Measurements from ENCODE around the gene AMY1A. TPM values are rescaled to one million over a fixed set of nuclear protein-coding genes. Genes with fewer than 3 reads are reported as not detected.
"Not testable (repeated sequence)": the region's sequence is repeated elsewhere in the genome, so short reads cannot be mapped to it uniquely, and the experiment has no call there.

AMY1A gene
- not detected for total RNA-seq

DNA sequence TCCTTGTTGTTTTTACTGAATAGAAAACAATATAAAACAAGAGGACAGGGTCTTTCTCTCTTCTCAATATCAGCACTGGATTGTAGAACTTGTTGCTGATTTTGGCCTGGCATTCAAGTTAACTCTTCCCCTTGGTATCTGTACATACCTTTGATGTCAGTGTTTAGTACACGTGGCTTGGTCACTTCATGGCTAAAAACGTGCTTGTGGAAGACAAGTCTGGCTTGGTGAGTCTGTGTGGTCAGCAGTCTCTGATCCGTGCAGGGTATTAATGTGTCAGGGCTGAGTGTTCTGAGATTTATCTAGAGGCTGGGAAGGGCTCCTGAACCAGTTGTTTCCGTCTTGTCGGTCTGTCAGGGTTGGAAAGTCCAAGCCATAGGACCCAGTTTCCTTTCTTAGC is at the start of gene AMY1A:
TSS of gene AMY1A (plus strand) at position 301 of the 400 bp plus-strand sequence. CDS start 571 bp downstream, outside the sequence.
- not testable (repeated sequence) for DNase-seq (ENCODE audit: low spot score)

DNA sequence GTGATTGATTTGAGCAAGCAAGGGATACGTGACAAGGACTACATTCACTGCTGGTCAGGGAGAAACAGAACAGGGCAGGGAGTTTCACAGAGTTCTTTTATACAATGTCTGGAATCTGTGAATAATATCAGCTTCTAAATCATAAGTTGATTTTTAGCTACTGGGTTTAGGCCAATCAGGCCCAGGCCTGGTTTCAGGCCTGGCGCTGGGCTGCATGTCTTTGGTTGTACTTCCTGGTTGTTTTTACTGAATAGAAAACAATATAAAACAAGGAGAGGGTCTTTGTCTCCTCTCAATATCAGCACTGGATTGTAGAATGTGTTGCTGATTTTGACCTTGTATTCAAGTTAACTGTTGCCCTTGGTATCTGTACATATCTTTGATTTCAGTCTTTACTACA is 39.2 kb upstream of the AMY1A start:
- no peak for DNase-seq (ENCODE audit: low spot score)
- no peak for ATAC-seq

More for the DNA sequence above, at the start of gene AMY1A:
- not testable (repeated sequence) for ATAC-seq

DNA sequence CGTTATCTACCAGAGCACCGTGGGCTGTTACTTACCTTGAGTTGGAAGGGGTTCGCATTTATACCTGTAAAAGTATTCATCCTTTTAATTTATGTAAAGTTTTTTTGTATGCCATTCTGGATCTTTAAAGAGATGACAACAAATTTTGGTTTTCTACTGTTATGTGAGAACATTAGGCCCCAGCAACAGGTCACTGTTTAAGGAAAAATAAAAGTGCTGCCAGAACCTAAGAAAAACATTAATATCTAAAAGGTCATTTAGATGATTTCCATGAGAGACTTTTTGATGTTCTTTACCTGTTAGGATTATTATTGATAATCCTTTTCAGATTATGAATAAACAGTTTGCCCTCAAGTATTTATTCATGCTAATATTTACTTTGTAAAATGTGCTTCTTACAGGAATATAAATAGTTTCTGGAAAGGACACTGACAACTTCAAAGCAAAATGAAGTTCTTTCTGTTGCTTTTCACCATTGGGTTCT is 38.5 kb upstream of the AMY1A start, which contains the start of gene AMY2A:
TSS of gene AMY2A (plus strand) at position 434 of the 484 bp plus-strand sequence. CDS start at position 448, 14 bp downstream.
- DNase-seq (ENCODE audit: low spot score); ATAC-seq: not testable (repeated sequence)

DNA sequence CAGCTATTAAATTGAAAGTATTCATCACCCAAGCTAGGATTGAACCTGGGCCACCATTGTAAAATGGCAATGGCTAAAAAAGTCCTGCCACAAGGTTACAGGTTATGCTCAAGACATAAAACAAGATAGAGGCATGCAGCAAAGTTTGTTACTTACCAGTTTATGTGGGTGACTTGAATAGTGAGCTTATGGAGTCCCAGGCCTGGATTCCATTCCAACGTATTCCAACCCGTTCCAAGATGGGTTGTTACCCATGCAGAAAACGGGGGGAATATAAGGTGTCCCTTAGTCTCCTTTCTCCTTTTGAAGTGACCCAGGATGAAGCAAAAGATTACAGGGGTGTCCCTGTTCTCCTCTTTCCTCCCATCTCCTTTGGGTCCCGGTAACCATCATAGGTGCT is 28.1 kb upstream of the AMY1A start:
- ATAC-seq; DNase-seq (ENCODE audit: low spot score): not testable (repeated sequence)

DNA sequence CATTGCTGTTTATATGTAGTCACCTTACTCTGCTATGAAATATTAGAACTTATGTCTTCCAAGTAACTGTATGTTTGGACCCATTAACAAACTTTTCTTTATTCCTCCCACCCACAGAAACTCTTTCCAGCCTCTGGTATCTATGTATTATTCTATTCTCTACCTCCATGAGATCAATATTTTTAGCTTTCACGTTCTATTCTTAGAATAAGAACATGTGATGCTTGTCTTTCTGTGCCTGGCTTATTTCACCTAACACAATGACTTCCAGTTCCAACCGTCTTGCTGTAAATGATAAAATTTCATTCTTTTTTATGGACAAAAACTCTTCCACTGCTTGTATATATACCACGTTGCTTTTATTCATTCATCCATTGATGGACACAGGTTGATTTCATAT is 14.4 kb upstream of the AMY1A start:
- not testable (repeated sequence) for ATAC-seq; DNase-seq (ENCODE audit: low spot score)

DNA sequence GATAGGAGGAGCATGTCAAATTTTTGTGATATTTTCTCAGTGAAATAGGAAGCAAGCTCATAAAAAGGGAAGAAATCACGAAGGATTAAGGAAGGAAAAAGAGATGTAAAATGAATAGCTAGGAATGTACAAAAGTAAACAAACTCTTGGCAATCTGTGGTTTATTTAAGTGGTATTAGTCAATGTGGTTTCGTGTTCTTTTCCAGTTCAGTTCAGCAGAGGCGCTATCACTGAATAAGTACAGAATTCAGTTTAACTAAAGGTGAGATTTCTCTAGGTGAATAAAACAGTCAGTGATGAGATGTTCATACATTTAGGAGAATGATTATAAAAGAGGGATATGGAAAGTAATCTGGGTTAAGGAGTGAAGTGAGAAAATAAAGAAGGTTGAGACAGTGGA is 11.7 kb upstream of the AMY1A start:
- not testable (repeated sequence) for DNase-seq (ENCODE audit: low spot score); ATAC-seq

DNA sequence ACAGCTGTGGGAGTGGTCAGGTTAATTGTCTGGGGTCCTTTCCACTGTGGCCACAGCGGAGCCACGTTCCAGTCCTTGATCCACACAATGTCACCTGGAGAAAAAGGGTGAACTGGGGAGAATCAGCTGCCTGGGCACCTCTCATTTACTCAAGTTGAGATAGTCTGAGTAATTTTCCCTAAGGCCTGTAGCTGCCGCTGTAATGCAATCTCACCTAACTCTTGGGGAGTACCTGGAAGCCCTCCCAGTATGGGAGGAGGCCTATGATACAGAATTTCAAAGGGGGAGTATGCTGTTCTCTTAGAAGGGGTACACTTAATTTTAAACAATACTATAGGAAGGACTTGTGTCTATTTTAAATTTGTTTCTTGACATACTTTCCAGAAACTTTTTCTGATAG is 5.3 kb upstream of the AMY1A start:
- not testable (repeated sequence) for ATAC-seq; DNase-seq (ENCODE audit: low spot score)

DNA sequence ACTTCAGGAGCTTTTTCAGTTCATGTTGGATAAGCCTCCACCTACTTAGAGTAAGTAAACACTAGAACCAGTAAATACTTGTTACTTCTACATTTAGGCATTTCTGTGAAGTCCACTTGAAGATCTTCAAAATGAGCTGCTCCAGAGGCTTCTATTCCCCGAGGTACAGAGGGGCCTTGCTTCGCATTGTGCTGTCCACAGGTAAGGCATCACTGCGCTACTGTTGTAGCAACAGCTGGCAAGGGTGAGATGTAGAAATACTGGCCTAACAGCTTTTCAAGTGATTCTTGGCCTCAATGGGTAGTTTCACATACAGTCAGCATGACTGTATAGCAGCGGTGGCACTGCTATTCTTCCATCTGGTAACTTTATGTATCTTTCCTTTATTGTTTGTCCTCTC is 4.7 kb upstream of the AMY1A start:
- ATAC-seq; DNase-seq (ENCODE audit: low spot score): not testable (repeated sequence)

DNA sequence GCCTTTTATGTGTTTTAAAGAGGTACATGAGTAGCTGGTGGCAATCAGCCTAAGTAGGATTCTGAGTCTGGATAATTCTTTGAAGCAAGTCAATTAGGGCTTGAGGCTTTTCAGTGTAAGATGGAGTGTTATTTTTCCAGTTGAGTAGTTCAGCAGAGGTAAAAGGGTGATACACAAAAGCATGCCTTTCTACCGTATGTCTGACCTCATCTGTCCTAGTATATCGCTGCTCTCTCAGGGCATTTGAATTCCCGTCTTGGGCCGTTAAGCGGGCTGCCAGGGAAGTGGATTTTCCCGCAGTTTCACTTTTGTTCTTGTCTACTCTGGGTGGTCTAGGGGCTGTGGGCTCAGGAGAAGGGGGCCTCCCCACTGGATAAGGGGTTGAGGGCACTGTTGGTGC is 1.4 kb upstream of the AMY1A start:
- ATAC-seq; DNase-seq (ENCODE audit: low spot score): not testable (repeated sequence)

DNA sequence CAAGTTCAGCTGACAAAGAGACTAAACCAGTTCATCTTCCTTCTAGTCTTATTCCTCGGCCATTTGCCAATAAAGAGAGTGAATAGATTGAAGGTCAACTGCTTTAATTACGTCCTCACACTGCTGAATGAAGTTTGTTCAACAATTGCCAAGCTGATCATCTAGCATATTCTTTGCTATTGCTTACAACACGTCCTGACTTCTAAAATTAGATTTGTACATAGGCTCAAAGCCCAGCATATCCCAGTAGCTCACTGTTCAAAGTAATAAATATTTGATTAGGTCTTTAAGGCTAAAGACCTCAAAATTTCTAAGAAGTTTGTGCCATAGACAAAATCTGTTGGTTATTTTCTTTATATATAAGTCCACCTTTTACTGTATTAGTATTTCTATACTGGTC is 20.8 kb downstream of the AMY1A start:
- not testable (repeated sequence) for DNase-seq (ENCODE audit: low spot score); ATAC-seq

DNA sequence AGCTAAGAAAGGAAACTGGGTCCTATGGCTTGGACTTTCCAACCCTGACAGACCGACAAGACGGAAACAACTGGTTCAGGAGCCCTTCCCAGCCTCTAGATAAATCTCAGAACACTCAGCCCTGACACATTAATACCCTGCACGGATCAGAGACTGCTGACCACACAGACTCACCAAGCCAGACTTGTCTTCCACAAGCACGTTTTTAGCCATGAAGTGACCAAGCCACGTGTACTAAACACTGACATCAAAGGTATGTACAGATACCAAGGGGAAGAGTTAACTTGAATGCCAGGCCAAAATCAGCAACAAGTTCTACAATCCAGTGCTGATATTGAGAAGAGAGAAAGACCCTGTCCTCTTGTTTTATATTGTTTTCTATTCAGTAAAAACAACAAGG is 40.5 kb downstream of the AMY1A start, which contains the start of gene AMY1B:
TSS of gene AMY1B (minus strand) at position 101 of the 400 bp plus-strand sequence. CDS start 571 bp downstream, outside the sequence.
- ATAC-seq; DNase-seq (ENCODE audit: low spot score): not testable (repeated sequence)

DNA sequence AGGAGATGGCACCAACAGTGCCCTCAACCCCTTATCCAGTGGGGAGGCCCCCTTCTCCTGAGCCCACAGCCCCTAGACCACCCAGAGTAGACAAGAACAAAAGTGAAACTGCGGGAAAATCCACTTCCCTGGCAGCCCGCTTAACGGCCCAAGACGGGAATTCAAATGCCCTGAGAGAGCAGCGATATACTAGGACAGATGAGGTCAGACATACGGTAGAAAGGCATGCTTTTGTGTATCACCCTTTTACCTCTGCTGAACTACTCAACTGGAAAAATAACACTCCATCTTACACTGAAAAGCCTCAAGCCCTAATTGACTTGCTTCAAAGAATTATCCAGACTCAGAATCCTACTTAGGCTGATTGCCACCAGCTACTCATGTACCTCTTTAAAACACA is 41.9 kb downstream of the AMY1A start:
- not testable (repeated sequence) for DNase-seq (ENCODE audit: low spot score); ATAC-seq

DNA sequence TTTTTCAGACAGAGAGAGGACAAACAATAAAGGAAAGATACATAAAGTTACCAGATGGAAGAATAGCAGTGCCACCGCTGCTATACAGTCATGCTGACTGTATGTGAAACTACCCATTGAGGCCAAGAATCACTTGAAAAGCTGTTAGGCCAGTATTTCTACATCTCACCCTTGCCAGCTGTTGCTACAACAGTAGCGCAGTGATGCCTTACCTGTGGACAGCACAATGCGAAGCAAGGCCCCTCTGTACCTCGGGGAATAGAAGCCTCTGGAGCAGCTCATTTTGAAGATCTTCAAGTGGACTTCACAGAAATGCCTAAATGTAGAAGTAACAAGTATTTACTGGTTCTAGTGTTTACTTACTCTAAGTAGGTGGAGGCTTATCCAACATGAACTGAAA is 45.1 kb downstream of the AMY1A start:
- DNase-seq (ENCODE audit: low spot score); ATAC-seq: not testable (repeated sequence)

DNA sequence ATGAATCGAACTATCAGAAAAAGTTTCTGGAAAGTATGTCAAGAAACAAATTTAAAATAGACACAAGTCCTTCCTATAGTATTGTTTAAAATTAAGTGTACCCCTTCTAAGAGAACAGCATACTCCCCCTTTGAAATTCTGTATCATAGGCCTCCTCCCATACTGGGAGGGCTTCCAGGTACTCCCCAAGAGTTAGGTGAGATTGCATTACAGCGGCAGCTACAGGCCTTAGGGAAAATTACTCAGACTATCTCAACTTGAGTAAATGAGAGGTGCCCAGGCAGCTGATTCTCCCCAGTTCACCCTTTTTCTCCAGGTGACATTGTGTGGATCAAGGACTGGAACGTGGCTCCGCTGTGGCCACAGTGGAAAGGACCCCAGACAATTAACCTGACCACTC is 45.7 kb downstream of the AMY1A start:
- not testable (repeated sequence) for ATAC-seq; DNase-seq (ENCODE audit: low spot score)

DNA sequence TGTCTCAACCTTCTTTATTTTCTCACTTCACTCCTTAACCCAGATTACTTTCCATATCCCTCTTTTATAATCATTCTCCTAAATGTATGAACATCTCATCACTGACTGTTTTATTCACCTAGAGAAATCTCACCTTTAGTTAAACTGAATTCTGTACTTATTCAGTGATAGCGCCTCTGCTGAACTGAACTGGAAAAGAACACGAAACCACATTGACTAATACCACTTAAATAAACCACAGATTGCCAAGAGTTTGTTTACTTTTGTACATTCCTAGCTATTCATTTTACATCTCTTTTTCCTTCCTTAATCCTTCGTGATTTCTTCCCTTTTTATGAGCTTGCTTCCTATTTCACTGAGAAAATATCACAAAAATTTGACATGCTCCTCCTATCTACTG is 52.1 kb downstream of the AMY1A start:
- ATAC-seq; DNase-seq (ENCODE audit: low spot score): not testable (repeated sequence)

DNA sequence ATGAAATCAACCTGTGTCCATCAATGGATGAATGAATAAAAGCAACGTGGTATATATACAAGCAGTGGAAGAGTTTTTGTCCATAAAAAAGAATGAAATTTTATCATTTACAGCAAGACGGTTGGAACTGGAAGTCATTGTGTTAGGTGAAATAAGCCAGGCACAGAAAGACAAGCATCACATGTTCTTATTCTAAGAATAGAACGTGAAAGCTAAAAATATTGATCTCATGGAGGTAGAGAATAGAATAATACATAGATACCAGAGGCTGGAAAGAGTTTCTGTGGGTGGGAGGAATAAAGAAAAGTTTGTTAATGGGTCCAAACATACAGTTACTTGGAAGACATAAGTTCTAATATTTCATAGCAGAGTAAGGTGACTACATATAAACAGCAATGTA is 54.8 kb downstream of the AMY1A start:
- ATAC-seq; DNase-seq (ENCODE audit: low spot score): not testable (repeated sequence)

Other genes starting within 250 kb of the AMY1A start
- 12.7 TPM for gene RNPC3, start 130.1 kb upstream of the AMY1A start, total RNA-seq
- gene AMY2B, start 84.2 kb upstream of the AMY1A start, total RNA-seq, result 18.0 TPM
- 0.60 TPM for gene AMY2A, start 38.3 kb upstream of the AMY1A start, total RNA-seq
- not detected for gene AMY1B, start 40.5 kb downstream of the AMY1A start, total RNA-seq
- gene AMY1C, start 94.1 kb downstream of the AMY1A start, total RNA-seq, result not detected